ENCODE measurements around the gene RNF182.
"Not testable (repeated sequence)": the region's sequence is repeated elsewhere in the genome, so short reads cannot be mapped to it uniquely, and the experiment has no call there.

Gene RNF182

GRCh38 chr6:14004258-14004657, 79.5 kb downstream of the RNF182 start:
- DNase-seq: no peak

GRCh38 chr6:14008809-14009208, 84.1 kb downstream of the RNF182 start:
- DNase-seq: no peak

- DNase-seq: no peak
Measured at GRCh38 chr6:14009431-14009830, 84.7 kb downstream of the RNF182 start.

- DNase-seq: no peak
Measured at GRCh38 chr6:14010275-14010674, 85.5 kb downstream of the RNF182 start.

GRCh38 chr6:14012313-14013030, 87.7 kb downstream of the RNF182 start:
- DNase-seq: no peak

GRCh38 chr6:14015964-14016363, 91.2 kb downstream of the RNF182 start:
- DNase-seq: no peak

- DNase-seq: no peak
Measured at GRCh38 chr6:14016432-14016831, 91.7 kb downstream of the RNF182 start.

GRCh38 chr6:14016935-14017625, 92.3 kb downstream of the RNF182 start:
- no peak for DNase-seq

GRCh38 chr6:14017626-14018475, 93.1 kb downstream of the RNF182 start:
- no peak for DNase-seq

GRCh38 chr6:14018559-14018958, 93.8 kb downstream of the RNF182 start:
- DNase-seq: not testable (repeated sequence)

- DNase-seq: no peak
Measured at GRCh38 chr6:14020551-14020950, 95.8 kb downstream of the RNF182 start.

- no peak for DNase-seq
Measured at GRCh38 chr6:14021449-14021848, 96.7 kb downstream of the RNF182 start.

- DNase-seq: no peak
Measured at GRCh38 chr6:14022673-14023072, 97.9 kb downstream of the RNF182 start.

GRCh38 chr6:14023855-14024254, 99.1 kb downstream of the RNF182 start:
- DNase-seq: no peak

- DNase-seq: no peak
Measured at GRCh38 chr6:14025160-14025559, 100.4 kb downstream of the RNF182 start.

- DNase-seq: no peak
Measured at GRCh38 chr6:14026831-14027539, 102.2 kb downstream of the RNF182 start.

- DNase-seq: no peak
Measured at GRCh38 chr6:14028631-14029030, 103.9 kb downstream of the RNF182 start.

GRCh38 chr6:14029605-14030004, 104.9 kb downstream of the RNF182 start:
- no peak for DNase-seq
